MCF 10A (cell line): ENCODE results near the gene CDH11. TPM values are rescaled to one million over a fixed set of nuclear protein-coding genes. Genes with fewer than 3 reads are reported as not detected.

Experiments
- BruUV-seq: library from RNA; stranded (reverse); fragments of 400-500 nt; replicated peaks from 2 replicates; lab custom pipeline; 2021; lab: Mats Ljungman, UMichigan
- CTCF ChIA-PET: fragments of 300-600 bp; sonication (Branson Sonifier 250); formaldehyde crosslinking; extraction: SDS; loops from one replicate; lab custom pipeline; 2021; ENCODE audit warnings: antibody characterized with exemption, inconsistent platforms; lab: Yijun Ruan, JAX
- POLR2A ChIA-PET: fragments of 300-600, 350-650 bp; sonication (Branson Sonifier 250); formaldehyde crosslinking; extraction: SDS; loops from one replicate; lab custom pipeline; 2020; ENCODE audit warnings: antibody characterized with exemption, inconsistent platforms; lab: Yijun Ruan, JAX
- DNase-seq: peaks from one replicate; pipeline ENCODE4 v3.0.0-alpha.2; 2018; ENCODE audit not compliant: unreplicated experiment
- H3K27ac Mint-ChIP-seq: one replicate; pipeline ENCODE4 v1.8.0; 2022; ENCODE audit warnings: mild to moderate bottlenecking, low read depth, mixed read lengths; ENCODE audit not compliant: unreplicated experiment
- H3K27me3 Mint-ChIP-seq: one replicate; pipeline ENCODE4 v1.8.0; 2022; ENCODE audit warnings: mixed read lengths; ENCODE audit not compliant: insufficient read depth, unreplicated experiment
- H3K36me3 Mint-ChIP-seq: one replicate; pipeline ENCODE4 v1.8.0; 2022; ENCODE audit warnings: mild to moderate bottlenecking, moderate library complexity, mixed read lengths; ENCODE audit not compliant: insufficient read depth, unreplicated experiment
- H3K4me1 Mint-ChIP-seq: one replicate; pipeline ENCODE4 v1.8.0; 2022; ENCODE audit warnings: mixed read lengths; ENCODE audit not compliant: insufficient read depth, unreplicated experiment
- H3K4me3 Mint-ChIP-seq: one replicate; pipeline ENCODE4 v1.8.0; 2022; ENCODE audit warnings: mild to moderate bottlenecking, moderate library complexity, mixed read lengths; ENCODE audit not compliant: unreplicated experiment
- H3K9me3 Mint-ChIP-seq: one replicate; pipeline ENCODE4 v1.8.0; 2022; ENCODE audit warnings: mixed read lengths; ENCODE audit not compliant: unreplicated experiment
- CTCF ChIP-seq: fragments of 200-600 bp; IDR thresholded peaks from one replicate; pipeline ENCODE4 v1.8.0; 2022; ENCODE audit warnings: antibody characterized with exemption, mild to moderate bottlenecking; ENCODE audit not compliant: unreplicated experiment
- intact Hi-C: fragments of 100-400 bp; cut with micrococcal nuclease; formaldehyde crosslinking; loops from 2 replicates; pipeline ENCODE4 v1.14.1; 2022
- total RNA-seq: library from RNA; stranded (reverse); gene quantifications from 2 replicates; pipeline ENCODE4 v1.2.3, GENCODE V29; 2022

Gene CDH11
- total RNA-seq, 1 experiment from 2014 or later: 0.33 TPM

- Mint-ChIP-seq H3K9me3 (peaks cover 8% of the 10 kb centered on the region), H3K36me3 (no peaks in the 10 kb centered on the region), H3K27me3 (no peaks in the 10 kb centered on the region), H3K4me3 (no peak overlapping the region), H3K27ac (no peak overlapping the region), H3K4me1 (peaks cover 6% of the 10 kb centered on the region)
- no peak for TF ChIP-seq CTCF
- intact Hi-C loops: no loop called here
- CTCF ChIA-PET: interaction anchor here (0.5 to 0.6 kb wide), 2 partner anchors 15 to 1629 kb away, joined by 3 to 5 read pairs; no protein-coding TSS in a partner anchor
- POLR2A ChIA-PET: no interaction called here
- no TSS peak for BruUV-seq
- DNase-seq: no peak
Observed at GRCh38 chr16:65098916-65099315, 22.9 kb downstream of the CDH11 start.

DNA sequence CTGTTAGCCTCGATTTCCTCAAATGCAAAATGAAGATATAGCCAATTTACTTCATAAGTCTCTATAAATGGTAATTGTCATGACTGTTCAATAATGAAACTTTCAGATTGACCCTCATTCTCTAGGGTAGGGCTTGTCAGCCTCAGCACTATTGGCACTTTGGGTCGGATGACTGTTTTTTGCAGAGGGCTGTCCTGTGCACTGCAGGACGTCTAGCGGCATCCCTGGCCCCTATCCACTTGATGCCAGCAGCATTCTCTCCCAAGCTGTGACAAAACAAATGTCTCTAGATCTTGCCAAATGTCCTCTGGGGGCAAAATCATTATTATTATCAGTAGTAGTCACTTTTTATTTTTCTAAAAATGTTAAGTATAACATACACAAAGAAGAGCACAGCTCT is 24.6 kb downstream of the CDH11 start:
- Mint-ChIP-seq H3K9me3 (peaks cover 8% of the 10 kb centered on the region), H3K4me1 (peaks cover 6% of the 10 kb centered on the region), H3K27ac (no peak overlapping the region), H3K4me3 (no peak overlapping the region), H3K27me3 (no peaks in the 10 kb centered on the region), H3K36me3 (no peaks in the 10 kb centered on the region)
- TF ChIP-seq CTCF: no peak
- DNase-seq: no peak
- BruUV-seq: no TSS peak
- CTCF ChIA-PET: interaction anchor here (1.2 kb wide), 1 partner anchor 1635 kb away, joined by 3 read pairs; no protein-coding TSS in a partner anchor
- intact Hi-C loops: no loop called here
- POLR2A ChIA-PET: no interaction called here

DNA sequence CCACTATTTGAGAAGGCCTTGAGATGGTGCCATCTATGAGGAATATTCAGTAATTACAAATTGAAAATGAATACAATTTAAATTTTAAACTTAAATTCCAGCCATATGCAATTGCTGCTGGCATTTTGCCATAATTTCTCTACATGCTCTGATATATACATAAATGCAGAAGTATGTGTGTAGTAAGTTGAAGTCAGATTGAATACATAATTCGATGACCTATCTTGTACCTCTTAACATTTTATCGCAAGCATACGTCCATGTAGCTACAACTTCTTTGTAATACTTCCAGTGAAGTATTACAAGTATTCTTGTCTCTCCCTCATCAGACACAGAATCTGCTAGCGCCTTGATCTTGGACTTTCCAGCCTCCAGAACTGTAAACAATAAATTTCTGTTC is 26.0 kb downstream of the CDH11 start:
- Mint-ChIP-seq H3K27me3 (no peaks in the 10 kb centered on the region), H3K4me3 (no peak overlapping the region), H3K9me3 (peaks cover 8% of the 10 kb centered on the region), H3K4me1 (peaks cover 6% of the 10 kb centered on the region), H3K36me3 (no peaks in the 10 kb centered on the region), H3K27ac (no peak overlapping the region)
- POLR2A ChIA-PET: no interaction called here
- CTCF ChIA-PET: no interaction called here
- no peak for TF ChIP-seq CTCF
- no peak for DNase-seq
- intact Hi-C loops: no loop called here
- BruUV-seq: no TSS peak

DNA sequence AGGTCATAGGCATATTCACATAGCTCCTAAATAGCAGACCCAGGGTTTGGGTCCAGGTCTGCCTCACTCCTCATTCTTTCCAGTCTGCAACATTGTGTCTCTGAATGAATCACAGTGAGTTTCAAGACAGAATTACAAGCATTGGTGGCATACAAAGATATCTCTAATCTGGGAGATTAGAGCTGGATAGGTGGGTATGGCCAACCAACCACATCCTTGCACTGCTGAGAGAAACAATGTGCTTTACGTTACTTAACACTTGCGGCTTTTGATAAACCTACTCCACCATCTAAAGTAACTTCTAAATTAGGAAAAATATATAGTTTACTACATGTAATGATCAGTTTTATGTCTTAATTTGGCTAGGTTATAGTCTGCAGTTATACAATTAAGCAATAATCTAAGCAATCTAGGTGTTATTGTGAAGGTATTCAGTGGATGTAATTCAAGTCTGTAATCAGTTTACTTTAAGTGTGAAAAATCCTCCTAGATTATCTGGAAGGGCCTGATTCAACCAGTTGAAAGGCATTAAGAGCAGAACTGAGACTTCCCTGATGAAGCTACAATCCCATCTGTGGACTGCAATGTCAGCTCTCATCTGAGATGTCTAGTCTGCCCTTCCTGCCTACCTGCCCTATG is 26.7 kb downstream of the CDH11 start:
- Mint-ChIP-seq H3K27me3 (no peaks in the 10 kb centered on the region), H3K27ac (no peak overlapping the region), H3K36me3 (no peaks in the 10 kb centered on the region), H3K4me1 (peaks cover 6% of the 10 kb centered on the region), H3K4me3 (no peak overlapping the region), H3K9me3 (peaks cover 8% of the 10 kb centered on the region)
- TF ChIP-seq CTCF: no peak
- no peak for DNase-seq
- no TSS peak for BruUV-seq
- ChIA-PET CTCF (interaction anchor here (0.8 kb wide), 1 partner anchor 10 kb away, joined by 3 read pairs; no protein-coding TSS in a partner anchor), POLR2A (no interaction called here)
- intact Hi-C loops: no loop called here
